Activated CD8-positive, alpha-beta T cell treated with anti-CD3 and anti-CD28 coated beads, Interleukin-2, amount 10 ng/mL, durations not matched to agents 7 days and 5 days (primary cell): Measurements from ENCODE around the gene DRC7. TPM values are rescaled to one million over a fixed set of nuclear protein-coding genes. Genes with fewer than 3 reads are reported as not detected.

ENCODE experiments used
- ATAC-seq: fragments of 150-1000 bp; cut with Tn5 transposase; one replicate; pipeline ENCODE4 v1.10.0; 2021; ENCODE audit warnings: moderate library complexity
- CTCF ChIA-PET: fragments of 350-600 bp; sonication (Branson Sonifier 250); formaldehyde crosslinking; loops from one replicate; lab custom pipeline; 2021; ENCODE audit warnings: antibody characterized with exemption; lab: Charles Lee
- POLR2A ChIA-PET: fragments of 350-600 bp; sonication (Branson Sonifier 250); formaldehyde crosslinking; loops from one replicate; lab custom pipeline; 2021; ENCODE audit warnings: antibody characterized with exemption; lab: Charles Lee
- DNase-seq: peaks from one replicate; pipeline ENCODE4 v3.0.0-alpha.2; 2020
- H3K27ac Mint-ChIP-seq: one replicate; pipeline ENCODE4 v1.8.0; 2021; ENCODE audit warnings: mild to moderate bottlenecking, mixed read lengths
- H3K27me3 Mint-ChIP-seq: one replicate; pipeline ENCODE4 v1.8.0; 2021; ENCODE audit warnings: low read depth, mixed read lengths
- H3K36me3 Mint-ChIP-seq: one replicate; pipeline ENCODE4 v1.8.0; 2021; ENCODE audit warnings: low read depth, mixed read lengths
- H3K4me1 Mint-ChIP-seq: one replicate; pipeline ENCODE4 v1.8.0; 2021; ENCODE audit warnings: low read depth, mixed read lengths
- H3K4me3 Mint-ChIP-seq: one replicate; pipeline ENCODE4 v1.8.0; 2021; ENCODE audit warnings: mild to moderate bottlenecking, mixed read lengths
- H3K9me3 Mint-ChIP-seq: one replicate; pipeline ENCODE4 v1.8.0; 2022; ENCODE audit warnings: mixed read lengths; ENCODE audit not compliant: insufficient read depth
- total RNA-seq, 2 experiments: library from RNA; stranded (reverse); gene quantifications; one replicate each; pipeline ENCODE4 v1.2.3, GENCODE V29; 2021

Gene DRC7
- total RNA-seq, 2 experiments from 2014 or later = 0.55 to 0.66 TPM

DNA sequence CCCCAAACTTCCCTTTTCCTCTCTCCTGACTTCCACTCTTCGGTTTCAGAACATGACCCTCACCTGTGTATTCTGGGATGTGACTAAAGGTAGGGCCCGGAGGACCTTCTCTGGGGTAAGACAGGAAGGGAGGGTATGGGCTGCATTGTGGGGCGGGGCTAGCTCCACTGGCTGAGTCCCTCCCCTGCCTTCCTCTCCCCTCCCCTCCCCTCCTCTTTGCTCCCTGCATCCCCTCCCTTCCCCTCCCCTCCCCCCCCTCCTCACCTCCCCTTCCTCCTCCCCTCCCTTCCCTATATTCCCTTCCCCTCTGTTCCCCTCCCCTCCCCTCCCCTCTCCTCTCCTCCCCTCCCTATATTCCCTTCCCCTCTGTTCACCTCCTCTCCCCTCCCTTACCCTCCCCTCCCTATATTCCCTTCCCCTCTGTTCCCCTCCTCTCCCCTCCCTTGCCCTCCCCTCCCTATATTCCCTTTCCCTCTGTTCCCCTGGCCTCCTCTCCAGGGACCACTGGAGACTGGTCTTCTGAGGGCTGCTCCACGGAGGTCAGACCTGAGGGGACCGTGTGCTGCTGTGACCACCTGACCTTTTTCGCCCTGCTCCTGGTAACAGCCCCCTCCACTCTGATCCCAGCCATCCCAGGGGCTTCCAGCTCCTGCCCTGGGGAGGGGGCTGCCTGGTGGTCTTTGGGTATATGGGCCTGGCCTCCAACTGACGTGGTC is 14.7 kb upstream of the DRC7 start:
- CTCF ChIA-PET = interaction anchor here (1.5 kb wide), 2 partner anchors 8 to 47 kb away, joined by 4 read pairs; no protein-coding TSS in a partner anchor
- Mint-ChIP-seq H3K36me3 (no peaks in the 10 kb centered on the region), H3K4me3 (no peak overlapping the region), H3K9me3 (no peaks in the 10 kb centered on the region), H3K27me3 (peaks cover 3% of the 10 kb centered on the region), H3K27ac (no peak overlapping the region), H3K4me1 (peaks cover 12% of the 10 kb centered on the region)
- POLR2A ChIA-PET = no interaction called here
- peak; percentile 48 for ATAC-seq
- no peak for DNase-seq

DNA sequence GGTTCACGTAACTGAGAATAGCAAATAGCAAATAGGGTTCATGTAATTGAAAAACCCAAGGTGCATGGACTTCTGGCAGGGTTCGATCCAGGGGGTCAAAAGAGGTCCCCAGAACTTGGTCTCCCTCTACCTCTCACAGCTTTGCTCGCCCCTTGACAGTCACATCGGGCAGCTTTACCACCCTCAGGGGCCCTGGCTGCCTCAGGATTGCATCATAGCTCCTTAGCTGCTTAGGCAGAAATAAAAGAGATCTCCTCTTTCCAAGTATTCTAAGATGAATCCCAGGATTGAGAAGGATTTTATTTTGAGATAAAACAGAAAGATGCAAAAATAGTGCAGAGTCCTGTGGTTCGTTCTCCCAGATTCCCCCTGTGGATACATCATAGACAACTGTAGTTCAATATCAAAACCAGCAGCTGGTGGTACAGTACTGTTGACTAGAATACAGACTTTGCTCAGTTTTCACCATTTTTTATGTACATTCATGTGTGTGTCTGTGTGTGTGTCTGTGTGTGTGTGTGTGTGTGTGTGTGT is 13.7 kb upstream of the DRC7 start:
- Mint-ChIP-seq H3K27me3 (no peaks in the 10 kb centered on the region), H3K36me3 (no peaks in the 10 kb centered on the region), H3K9me3 (no peaks in the 10 kb centered on the region), H3K27ac (no peak overlapping the region), H3K4me1 (peaks cover 12% of the 10 kb centered on the region), H3K4me3 (no peak overlapping the region)
- no peak for DNase-seq
- no peak for ATAC-seq
- CTCF ChIA-PET = interaction anchor here (0.6 to 1.5 kb wide), 3 partner anchors 9 to 46 kb away, joined by 3 to 4 read pairs (median 4); no protein-coding TSS in a partner anchor
- POLR2A ChIA-PET = no interaction called here

DNA sequence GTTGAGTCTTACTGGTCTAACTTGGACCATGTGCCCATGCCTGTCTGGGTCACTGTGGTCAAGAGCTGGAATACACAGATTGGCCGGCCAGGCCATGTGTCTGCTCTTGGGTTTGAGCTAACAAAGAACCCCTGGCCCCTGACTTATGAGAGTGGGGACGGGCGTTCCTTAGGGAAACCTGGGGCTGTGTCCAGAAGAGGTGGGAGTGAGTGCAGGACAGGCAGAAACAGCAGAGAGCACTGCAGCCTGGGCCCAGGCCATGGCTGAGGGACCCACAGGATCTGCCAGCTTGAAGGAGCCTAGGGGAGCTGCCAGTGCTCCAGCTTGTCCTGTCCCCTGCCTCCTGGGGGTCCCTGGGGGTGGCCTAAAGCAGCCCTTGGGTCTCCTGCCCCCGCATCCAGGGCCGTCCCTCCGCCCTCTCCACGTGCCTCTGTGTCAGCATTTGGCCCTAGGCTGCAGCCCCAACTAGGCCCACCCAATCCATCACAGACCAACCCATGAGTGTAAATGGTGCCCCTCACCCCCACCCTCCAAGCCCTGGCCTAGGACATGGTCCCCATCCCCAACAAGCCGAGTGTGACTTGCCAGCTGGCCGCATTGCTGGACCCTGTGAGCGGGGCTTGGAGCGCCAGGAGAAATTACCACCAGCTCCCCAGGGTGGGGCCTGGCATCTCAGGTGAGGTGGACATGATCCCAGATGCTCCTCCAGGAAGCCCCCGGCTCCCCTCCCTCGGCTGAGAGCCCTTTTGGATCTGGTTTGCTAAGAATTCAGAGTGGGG is 12.5 kb upstream of the DRC7 start:
- H3K27ac Mint-ChIP-seq = no peak overlapping the region
- H3K9me3 Mint-ChIP-seq = no peaks in the 10 kb centered on the region
- no peak overlapping the region for H3K4me3 Mint-ChIP-seq
- H3K27me3 Mint-ChIP-seq = no peaks in the 10 kb centered on the region
- ChIA-PET POLR2A (interaction anchor here (1.1 kb wide), 1 partner anchor 10 kb away, joined by 4 read pairs; no protein-coding TSS in a partner anchor), CTCF (interaction anchor here (1.2 to 1.5 kb wide), 3 partner anchors 10 to 45 kb away, joined by 3 to 4 read pairs (median 4); no protein-coding TSS in a partner anchor)
- ATAC-seq (no peak), DNase-seq (no peak)
- no peaks in the 10 kb centered on the region for H3K36me3 Mint-ChIP-seq
- peaks cover 12% of the 10 kb centered on the region for H3K4me1 Mint-ChIP-seq

DNA sequence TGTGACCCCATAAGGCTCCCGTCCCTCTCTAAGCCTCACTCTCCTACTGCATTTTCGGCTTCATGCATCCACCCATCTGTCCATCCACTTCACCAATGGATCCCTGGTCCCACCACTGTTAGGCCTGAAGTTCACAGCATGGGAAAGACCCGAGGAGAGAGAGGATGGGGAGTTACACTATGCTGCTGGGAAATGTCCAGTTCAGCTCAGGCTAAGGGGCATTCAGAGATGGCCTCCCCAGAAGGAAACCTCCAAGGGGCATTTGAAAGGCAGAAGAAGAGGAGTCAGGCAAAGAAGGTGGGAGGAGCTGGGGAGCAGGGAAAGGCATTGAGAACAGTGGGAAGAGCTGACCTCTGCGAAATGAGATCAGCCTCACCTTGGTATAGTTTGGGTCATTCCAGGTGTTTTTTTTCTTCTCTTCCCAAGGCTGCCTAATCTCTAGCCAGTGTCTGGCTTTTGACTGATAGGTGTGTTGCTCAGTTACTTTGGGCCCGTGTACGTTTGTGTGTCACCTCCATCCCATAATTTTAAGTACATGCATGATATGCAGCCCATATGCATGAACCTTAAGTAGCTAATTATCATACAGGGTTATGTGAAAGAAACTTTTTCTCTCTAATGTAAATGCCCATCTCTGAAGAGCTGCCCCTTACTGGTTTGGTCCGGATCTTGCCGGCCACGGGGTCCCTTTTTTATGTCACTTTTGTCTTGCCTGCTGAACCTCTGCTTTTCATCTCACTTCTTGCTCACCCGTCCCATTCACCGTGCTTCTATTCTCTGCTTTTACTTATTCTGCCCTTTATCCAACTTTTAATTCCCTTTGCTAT is 11.6 kb upstream of the DRC7 start:
- ATAC-seq = no peak
- POLR2A ChIA-PET = interaction anchor here (1.1 kb wide), 1 partner anchor 11 kb away, joined by 4 read pairs; no protein-coding TSS in a partner anchor
- H3K9me3 Mint-ChIP-seq = no peaks in the 10 kb centered on the region

DNA sequence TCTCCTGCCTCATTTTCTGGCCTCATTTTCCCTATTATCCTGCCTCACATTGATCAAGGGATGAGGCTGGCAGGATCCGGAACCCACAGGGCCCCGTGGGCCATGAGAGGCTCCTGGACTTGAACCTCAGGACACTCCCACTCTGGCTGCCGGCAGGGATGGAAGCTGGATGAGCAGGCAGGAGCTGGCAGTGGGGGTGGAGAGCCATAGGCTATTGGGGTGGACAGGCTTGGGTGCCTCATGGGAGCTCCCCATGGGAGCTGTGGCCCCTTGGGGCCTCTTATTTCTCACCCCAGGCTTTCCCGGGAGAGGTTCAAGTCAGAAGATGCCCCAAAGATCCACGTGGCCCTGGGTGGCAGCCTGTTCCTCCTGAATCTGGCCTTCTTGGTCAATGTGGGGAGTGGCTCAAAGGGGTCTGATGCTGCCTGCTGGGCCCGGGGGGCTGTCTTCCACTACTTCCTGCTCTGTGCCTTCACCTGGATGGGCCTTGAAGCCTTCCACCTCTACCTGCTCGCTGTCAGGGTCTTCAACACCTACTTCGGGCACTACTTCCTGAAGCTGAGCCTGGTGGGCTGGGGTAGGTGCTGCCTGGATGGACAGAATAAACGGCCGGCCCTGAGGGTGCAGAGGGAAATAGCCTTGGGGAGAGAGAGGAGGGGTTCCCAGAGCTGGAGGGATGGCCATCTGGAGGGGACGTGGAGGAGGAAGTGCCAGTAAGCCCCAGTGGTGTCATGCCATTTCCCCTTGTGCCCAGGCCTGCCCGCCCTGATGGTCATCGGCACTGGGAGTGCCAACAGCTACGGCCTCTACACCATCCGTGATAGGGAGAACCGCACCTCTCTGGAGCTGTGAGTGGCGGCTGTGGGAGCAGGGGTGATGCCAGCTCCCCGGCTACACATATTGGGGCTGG is 10.7 kb upstream of the DRC7 start:
- Mint-ChIP-seq H3K9me3 (no peaks in the 10 kb centered on the region), H3K4me1 (peaks cover 26% of the 10 kb centered on the region), H3K4me3 (no peak overlapping the region), H3K36me3 (no peaks in the 10 kb centered on the region), H3K27me3 (no peaks in the 10 kb centered on the region), H3K27ac (peak overlapping the region; percentile 17)
- ChIA-PET POLR2A (no interaction called here), CTCF (no interaction called here)
- DNase-seq (no peak), ATAC-seq (no peak)

More for the DNA sequence above, 11.6 kb upstream of the DRC7 start:
- no peak overlapping the region for H3K4me3 Mint-ChIP-seq
- peak overlapping the region; percentile 23 for H3K27ac Mint-ChIP-seq
- no peaks in the 10 kb centered on the region for H3K36me3 Mint-ChIP-seq
- CTCF ChIA-PET = no interaction called here
- H3K27me3 Mint-ChIP-seq = no peaks in the 10 kb centered on the region
- DNase-seq = no peak
- peaks cover 18% of the 10 kb centered on the region for H3K4me1 Mint-ChIP-seq

DNA sequence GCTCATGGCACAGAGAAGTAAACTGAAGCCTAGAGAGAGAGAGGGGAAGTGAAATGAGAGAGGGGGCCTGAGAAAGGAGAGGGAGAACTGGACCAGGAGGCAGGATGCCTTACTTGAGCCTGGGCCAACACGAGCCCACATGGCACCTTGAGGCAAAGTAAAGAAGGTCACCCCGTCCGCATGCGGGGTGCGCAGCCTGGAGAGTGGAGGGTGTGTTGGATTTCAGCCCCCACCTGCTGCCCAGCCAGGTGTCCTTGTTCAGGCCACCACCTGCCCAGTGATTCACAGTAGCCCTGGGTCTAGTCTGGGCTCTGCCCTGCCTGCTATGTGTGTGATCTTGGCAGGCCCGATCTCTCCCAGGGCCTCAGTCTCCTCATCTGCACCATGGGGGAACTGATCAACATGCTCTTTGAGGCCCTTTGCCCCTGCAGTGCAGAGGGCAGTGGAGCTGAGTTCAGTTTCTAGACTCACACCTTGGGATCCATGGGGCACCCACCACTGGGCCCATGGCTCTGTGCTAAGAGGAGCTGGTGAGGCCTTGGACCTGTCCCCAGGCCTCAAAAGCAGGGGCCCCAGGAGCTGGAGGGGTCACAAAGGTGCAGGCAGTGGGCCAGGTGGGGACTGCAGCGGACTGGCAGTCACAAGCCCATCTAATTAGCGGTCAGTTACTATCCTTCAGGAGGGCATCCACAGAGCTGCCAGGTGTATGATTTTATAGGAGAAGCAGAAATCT is 9.8 kb upstream of the DRC7 start:
- Mint-ChIP-seq H3K27ac (peak overlapping the region; percentile 16), H3K4me3 (no peak overlapping the region), H3K36me3 (no peaks in the 10 kb centered on the region), H3K27me3 (no peaks in the 10 kb centered on the region), H3K9me3 (no peaks in the 10 kb centered on the region), H3K4me1 (peaks cover 31% of the 10 kb centered on the region)
- DNase-seq (no peak), ATAC-seq (no peak)
- ChIA-PET POLR2A (no interaction called here), CTCF (interaction anchor here (1.1 kb wide), 1 partner anchor 95 kb away, joined by 3 read pairs; no protein-coding TSS in a partner anchor)

DNA sequence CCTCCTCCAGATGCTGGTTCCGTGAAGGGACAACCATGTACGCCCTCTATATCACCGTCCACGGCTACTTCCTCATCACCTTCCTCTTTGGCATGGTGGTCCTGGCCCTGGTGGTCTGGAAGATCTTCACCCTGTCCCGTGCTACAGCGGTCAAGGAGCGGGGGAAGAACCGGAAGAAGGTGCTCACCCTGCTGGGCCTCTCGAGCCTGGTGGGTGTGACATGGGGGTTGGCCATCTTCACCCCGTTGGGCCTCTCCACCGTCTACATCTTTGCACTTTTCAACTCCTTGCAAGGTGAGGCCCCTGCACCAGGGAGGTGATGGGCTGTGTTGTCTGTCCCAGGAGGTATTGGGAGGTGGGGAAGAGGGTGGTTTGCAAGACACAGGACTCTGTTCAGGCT is 9.0 kb upstream of the DRC7 start:
- Mint-ChIP-seq H3K4me1 (peaks cover 35% of the 10 kb centered on the region), H3K27ac (no peak overlapping the region), H3K27me3 (no peaks in the 10 kb centered on the region), H3K9me3 (no peaks in the 10 kb centered on the region), H3K4me3 (no peak overlapping the region), H3K36me3 (no peaks in the 10 kb centered on the region)
- DNase-seq (no peak), ATAC-seq (no peak)
- ChIA-PET POLR2A (no interaction called here), CTCF (interaction anchor here (1.1 kb wide), 1 partner anchor 96 kb away, joined by 3 read pairs; no protein-coding TSS in a partner anchor)

DNA sequence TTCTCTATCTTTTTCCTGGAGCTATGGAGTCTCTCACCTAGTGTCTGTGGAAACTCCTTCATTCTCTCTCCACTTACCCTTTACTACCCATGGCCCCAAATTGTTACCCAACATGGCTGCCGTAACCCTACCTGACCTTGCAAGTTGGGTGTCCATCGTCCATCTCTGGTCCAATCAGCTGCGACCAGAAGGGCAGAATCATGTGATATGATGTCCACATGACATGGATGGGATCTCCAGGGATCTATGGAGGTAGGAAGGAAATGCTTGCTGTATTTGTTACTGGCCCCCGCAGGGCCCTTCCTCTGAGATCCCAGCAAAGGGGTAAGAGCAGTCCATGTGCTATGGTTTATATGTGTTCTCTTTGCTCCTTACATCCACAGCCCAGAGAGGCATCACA is 8.0 kb upstream of the DRC7 start:
- Mint-ChIP-seq H3K9me3 (no peaks in the 10 kb centered on the region), H3K4me3 (no peak overlapping the region), H3K4me1 (peaks cover 39% of the 10 kb centered on the region), H3K36me3 (no peaks in the 10 kb centered on the region), H3K27me3 (no peaks in the 10 kb centered on the region), H3K27ac (no peak overlapping the region)
- no peak for ATAC-seq
- no peak for DNase-seq
- ChIA-PET POLR2A (no interaction called here), CTCF (no interaction called here)

DNA sequence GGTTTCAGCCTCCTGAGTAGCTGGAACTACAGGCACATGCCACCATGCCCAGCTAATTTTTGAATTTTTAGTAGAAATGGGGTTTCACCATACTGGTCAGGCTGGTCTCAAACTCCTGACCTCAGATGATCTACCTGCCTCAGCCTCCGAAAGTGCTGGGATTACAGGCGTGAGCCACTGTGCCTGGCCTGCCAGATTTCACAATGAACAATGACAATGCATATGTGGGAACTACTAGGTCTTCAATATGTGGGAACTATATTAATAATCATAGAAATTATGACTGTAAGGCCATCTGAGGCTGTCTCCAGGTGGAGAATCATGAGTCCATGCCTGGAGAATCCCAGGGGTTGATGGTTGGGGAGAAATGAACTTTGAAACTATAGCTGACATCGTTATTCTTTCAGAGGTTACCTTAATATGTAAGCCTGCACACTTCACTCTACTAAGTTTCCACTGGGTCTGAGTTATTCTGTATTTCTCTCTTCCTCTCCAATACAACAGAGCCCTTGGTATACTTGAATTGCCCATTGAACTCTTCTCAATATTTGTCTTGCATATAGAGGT is 7.2 kb upstream of the DRC7 start:
- Mint-ChIP-seq H3K27ac (peak overlapping the region; percentile 93), H3K36me3 (no peaks in the 10 kb centered on the region), H3K27me3 (no peaks in the 10 kb centered on the region), H3K4me3 (no peak overlapping the region), H3K9me3 (no peaks in the 10 kb centered on the region), H3K4me1 (peaks cover 44% of the 10 kb centered on the region)
- ChIA-PET POLR2A (no interaction called here), CTCF (no interaction called here)
- ATAC-seq (no peak), DNase-seq (no peak)

DNA sequence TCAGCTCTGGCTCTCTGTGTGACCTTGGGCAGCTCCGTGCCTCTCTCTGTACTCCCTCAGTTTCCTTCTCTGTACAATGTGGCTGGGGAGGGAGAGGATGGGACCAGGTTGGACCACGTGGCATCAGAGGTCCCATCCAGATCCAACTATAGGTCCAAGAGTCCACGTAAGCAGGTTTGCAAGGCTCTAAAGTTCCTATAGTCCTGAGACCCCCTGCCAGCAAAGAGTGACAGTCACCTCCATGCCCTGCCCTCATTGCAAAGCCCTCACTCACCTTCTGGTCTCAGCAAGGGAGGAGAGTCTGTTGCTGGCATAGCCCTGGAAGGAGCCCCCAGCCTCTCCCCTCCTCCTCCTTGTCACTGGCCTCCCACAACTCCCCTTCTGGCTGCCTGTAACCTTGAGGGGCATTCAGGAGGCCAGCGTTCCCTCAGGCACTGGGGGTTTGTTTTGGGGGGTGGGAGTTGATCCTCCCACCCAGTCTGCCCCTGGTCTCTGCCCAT is 6.1 kb upstream of the DRC7 start:
- H3K4me1 Mint-ChIP-seq = peaks cover 46% of the 10 kb centered on the region
- peak overlapping the region; percentile 93 for H3K27ac Mint-ChIP-seq
- no peaks in the 10 kb centered on the region for H3K27me3 Mint-ChIP-seq
- no peaks in the 10 kb centered on the region for H3K9me3 Mint-ChIP-seq
- ATAC-seq (no peak), DNase-seq (no peak)
- POLR2A ChIA-PET = interaction anchor here (1.1 kb wide), 1 partner anchor 47 kb away, joined by 4 read pairs; no protein-coding TSS in a partner anchor
- CTCF ChIA-PET = interaction anchor here (2.8 kb wide), 1 partner anchor 111 kb away, joined by 11 read pairs; no protein-coding TSS in a partner anchor
- H3K4me3 Mint-ChIP-seq = no peak overlapping the region
- H3K36me3 Mint-ChIP-seq = no peaks in the 10 kb centered on the region
